IPS-11a (cell line): ENCODE data around the gene CCL25.
"Not testable (repeated sequence)": the region's sequence is repeated elsewhere in the genome, so short reads cannot be mapped to it uniquely, and the experiment has no call there.

ENCODE experiments used
- H3K4me3 ChIP-seq: one replicate; pipeline ENCODE4 v1.5.1; 2013; ENCODE audit warnings: low read depth, low read length, control low read depth

Gene CCL25

DNA sequence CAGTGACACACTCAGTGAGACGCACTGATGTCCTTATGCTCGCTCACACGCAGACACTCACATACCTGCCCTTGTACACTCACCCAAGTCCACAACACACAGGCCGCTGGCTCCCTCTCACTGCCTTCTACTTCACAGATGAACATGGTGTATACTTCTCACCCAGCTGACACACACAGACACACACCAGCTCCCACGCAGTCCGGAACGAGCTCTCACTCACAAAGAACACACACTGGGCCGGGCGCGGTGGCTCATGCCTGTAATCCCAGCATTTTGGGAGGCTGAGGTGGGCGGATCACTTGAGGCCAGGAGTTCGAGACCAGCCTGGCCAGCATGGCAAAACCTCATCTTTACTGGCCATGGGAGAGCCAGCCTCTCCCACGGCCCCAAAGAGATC, 31.6 kb downstream of the CCL25 start:
- H3K4me3 ChIP-seq: no peak overlapping the region

DNA sequence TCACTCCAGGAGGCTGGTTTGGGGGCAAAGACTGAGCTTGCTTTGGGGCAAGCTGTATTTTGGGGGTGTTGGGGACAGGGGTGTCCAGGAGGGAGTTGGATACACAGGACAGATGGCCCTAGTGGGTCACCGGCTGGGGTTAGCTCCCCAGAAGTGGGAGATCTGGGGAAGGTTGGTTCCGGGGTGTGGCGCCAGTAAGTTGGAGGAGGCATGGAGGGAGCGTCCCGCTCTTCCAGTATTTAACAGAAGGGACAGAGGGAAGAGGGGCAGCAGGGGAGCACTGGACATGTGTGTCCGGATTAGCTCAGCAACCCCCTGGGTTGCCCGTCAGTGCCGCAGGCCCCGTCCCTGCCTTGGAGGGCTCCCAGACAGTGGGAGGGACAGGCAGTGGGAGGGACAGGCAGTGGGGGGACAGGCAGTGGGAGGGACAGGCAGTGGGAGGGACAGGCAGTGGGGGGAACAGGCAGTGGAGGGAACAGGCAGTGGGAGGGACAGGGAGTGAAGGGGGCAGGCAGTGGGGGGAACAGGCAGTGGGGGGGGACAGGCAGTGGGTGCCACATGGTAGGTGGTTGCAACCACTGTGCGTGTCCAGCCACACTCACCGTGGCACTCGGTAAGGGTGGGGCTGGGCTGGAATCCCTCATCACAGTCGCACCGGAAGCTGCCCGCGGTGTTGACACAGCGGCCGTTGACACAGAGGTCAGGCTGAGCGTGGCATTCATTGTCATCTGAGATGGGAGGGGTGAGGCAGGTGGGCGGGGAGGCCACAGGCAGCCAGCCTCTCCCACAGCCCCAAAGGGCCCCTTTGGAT, 33.2 kb downstream of the CCL25 start:
- H3K4me3 ChIP-seq: no peak overlapping the region

DNA sequence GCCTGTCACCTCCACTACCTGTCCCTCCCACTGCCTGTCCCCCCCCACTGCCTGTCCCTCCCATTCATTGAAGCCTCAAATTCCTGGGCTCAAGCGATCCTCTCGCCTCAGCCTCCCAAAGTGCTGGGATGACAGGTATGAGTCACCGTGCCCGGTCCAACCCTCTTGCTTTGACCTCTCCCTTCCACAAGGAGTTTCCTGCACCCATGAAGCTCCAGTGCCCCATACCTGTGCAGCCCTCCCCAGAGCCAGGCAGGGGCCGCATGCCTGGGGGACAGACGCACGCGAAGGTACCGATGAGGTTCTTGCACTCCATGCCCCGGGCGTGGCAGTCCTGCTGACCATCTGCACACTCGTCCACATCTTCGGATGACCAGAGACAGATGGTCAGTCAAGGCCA, 34.3 kb downstream of the CCL25 start:
- H3K4me3 ChIP-seq: no peak overlapping the region

DNA sequence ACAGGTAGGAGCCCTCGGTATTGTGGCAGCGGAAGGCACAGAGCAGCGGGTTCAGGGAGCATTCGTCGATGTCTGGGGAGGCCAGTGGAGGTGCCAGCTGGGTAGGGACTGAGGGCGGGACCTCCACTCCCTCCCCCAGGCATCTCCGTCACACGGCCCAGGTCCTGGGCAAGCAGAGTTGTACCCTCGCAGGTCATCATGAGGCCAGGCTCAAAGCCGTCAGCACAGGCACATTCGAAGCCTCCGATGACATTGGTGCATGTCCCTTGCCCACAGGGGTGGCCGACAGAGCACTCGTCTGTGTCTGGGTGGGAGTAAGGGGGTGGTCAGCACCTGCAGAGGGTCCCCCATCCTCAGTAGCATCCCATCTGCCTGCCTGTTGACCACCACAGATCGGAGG, 35.3 kb downstream of the CCL25 start:
- no peak overlapping the region for H3K4me3 ChIP-seq

DNA sequence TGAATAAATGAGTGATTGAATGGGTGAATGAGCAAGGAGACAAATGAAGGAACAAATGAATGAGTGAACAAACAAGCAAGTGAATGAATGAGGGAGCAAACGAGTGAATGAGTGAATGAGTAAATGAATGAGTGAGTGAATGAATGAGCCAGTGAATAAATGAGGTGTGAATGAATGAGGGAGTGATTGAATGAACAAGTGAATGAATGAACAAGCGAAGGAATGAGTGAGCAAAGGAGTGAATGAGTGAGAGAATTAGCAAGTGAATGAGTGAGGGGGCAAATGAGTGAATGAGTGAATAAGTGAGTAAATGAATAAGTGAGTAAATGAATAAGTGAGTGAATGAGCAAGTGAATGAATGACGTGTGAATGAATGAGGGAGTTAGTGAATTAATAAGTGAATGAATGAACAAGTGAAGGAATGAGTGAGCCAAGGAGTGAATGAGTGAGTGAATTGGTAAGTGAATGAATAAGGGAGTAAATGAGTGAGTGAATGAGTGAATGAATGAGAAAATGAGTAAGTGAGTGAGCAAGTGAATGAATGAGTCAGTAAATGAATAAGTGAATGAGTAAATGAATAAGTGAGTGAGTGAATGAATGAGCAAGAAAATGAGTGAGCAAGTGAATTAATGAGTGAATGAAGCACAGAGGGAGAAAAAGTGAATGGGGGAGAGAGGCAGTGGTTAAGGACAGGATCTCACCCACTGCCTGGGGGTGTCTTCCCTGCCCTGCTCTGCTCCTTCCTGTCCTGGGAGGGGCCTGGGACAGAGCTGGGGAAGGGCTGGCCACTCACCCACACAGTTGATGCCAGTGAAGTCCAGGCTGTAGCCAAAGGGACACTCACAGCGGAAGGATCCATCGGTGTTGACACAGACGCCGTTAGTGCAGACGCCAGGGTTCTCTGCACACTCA, 36.4 kb downstream of the CCL25 start:
- H3K4me3 ChIP-seq: no peak overlapping the region

DNA sequence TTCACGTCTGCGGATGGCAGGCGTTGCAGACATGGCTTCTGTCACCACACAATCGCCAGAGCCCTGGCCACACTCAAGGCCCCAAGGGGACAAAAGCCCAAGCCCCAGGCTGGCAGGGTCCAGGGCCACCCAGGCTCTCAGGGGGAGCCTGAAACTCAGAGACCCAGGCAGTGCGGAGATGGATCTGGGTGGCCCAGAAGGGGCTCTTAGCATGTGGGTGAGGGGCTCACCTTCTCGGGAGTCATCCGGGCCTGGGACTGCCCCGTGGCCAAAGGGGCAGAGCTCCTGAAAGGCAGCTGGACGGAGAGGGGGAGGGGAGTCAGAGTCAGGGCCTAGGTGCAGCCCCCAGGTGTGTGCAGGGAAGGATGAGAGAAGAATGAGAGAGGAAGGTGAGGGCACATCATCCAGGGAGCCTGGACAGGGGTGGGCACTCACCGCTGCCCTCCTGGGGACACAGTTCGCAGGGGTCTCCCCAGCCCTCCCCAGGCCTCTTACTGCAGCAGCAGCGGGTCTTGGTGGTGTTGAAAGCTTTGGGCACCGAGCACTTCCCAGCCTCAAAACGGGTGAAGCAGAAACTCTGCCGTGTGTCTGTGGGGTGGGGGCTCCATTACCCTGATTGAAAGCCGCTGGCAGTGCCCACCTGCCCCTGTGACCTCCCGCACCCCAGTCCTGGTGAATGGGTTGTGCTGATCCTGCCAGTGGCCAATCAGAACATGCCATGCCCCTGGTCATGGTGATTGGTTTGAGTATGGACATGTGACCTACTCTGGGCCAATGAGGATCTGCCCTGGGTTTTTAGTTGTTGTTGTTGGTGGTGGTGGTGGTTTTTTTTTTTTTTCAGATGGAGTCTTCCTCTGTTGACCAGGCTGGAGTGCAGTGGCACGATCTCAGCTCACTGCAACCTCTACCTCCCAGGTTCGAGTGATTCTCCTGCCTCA, 37.4 kb downstream of the CCL25 start:
- H3K4me3 ChIP-seq: no peak overlapping the region

DNA sequence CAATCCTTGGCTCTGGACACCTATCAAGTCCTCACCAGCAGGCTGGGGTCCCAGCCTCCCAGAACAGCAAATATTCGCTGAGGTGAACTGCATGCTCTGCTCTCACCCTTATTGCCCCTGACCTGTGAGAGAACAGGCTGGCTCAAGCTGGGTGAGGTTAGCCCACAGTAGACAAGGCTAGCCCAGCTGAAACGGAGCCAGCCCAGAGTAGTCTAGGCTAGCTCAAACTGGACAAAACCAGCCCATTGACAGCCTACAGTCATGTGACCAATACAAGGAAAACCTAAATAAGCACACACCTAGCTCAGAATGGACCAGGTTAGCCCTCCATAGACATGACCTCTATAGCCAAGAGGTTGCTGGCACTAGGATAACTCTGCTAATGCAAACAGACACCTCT, 38.4 kb downstream of the CCL25 start:
- H3K4me3 ChIP-seq: no peak overlapping the region

DNA sequence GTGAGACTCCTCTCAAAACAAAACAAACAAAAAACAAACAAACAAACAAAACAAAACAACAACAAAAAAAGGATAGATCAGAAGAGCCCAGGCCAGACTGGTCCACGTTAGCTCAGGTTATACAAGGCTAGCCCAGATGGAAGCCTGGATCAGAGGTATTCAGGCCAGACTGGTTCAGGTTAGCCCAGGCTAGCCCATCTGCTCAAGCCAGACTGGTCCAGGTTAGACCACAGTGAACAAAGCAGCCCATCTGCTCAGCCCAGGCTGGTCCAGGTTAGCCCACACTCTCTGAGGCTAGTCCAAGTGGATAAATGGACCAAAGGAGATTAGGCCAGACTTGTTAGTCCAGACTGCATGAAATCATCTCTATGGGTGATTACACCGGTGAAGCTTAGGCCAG, 41.2 kb downstream of the CCL25 start:
- no peak overlapping the region for H3K4me3 ChIP-seq

DNA sequence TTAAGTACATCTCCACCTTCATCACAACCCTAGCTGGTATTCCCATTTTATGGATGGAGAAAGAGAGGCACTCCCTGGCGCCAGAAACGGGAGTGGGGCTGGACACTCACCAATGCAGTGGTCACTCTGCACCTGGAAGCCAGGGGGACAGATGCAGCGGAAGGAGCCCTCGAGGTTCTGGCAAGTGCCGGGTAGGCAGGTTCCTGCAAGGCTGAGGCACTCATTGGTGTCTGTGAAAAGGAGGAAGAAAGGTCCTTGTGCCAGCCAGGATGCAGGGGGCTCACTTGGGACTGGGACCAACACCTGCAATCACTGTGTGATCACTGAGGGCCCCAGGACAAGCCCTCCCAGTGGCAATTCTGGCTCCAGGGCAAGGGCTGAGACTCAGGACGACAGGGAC, 41.8 kb downstream of the CCL25 start:
- no peak overlapping the region for H3K4me3 ChIP-seq

DNA sequence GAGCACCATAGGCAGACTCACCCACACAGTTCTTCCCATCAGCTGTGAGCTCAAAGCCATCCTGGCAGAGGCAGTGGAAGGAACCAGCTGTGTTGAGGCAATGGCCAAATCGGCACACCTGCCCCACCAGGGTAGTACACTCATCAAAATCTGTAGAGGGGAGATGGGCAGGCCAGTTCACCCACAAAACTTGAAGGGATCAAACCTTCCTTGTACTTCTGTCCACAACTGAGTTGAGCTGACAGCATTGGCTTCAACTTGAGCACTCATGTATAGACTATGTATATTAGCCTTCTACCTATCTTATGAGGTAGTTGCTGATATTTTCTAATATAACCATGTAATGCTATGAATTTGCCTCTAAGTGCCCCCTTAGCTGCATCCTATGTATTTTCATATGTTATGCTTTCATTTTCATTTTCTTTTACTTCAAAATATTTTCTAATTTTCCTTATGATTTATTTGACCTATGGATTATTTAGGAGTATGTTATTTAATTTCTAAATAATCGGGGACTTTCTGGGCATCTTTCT, 42.9 kb downstream of the CCL25 start:
- no peak overlapping the region for H3K4me3 ChIP-seq

DNA sequence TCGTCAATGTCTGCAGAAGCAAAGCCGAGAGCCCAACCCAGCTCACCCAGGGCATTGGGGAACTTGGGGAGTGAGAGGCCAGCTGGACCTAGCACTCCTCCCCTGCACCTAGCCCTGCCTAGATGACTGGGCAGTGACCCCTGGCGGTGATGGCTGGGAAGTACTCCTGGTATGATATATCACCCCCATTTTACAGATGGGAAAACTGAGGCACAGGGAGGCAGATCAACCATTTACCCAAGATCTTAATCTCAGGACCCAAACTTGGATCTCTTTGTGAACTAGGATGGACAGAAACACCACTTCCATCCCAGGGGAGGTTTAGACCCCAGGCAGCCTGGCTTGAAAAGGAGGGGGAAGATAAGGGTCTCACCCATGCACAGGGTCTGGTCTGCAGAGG, 43.5 kb downstream of the CCL25 start:
- H3K4me3 ChIP-seq: no peak overlapping the region

DNA sequence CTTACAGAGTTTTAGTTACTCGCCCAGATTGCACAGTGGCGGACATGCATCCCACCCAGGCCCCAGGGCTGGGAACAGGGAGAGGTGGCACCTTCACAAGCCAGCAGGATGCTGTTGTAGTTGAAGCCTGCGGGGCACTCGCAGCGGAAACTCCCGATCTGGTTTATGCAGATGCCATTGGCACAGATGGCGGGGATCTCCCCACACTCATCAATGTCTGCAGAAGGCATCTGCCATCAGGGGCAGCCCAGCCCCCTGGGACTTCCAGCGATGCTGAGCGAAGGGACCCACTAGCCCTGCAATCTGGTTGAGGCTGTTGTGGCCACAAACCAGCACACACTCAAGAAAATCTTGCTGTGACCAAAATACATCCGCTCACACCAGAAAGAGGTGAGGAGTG, 44.6 kb downstream of the CCL25 start:
- no peak overlapping the region for H3K4me3 ChIP-seq

DNA sequence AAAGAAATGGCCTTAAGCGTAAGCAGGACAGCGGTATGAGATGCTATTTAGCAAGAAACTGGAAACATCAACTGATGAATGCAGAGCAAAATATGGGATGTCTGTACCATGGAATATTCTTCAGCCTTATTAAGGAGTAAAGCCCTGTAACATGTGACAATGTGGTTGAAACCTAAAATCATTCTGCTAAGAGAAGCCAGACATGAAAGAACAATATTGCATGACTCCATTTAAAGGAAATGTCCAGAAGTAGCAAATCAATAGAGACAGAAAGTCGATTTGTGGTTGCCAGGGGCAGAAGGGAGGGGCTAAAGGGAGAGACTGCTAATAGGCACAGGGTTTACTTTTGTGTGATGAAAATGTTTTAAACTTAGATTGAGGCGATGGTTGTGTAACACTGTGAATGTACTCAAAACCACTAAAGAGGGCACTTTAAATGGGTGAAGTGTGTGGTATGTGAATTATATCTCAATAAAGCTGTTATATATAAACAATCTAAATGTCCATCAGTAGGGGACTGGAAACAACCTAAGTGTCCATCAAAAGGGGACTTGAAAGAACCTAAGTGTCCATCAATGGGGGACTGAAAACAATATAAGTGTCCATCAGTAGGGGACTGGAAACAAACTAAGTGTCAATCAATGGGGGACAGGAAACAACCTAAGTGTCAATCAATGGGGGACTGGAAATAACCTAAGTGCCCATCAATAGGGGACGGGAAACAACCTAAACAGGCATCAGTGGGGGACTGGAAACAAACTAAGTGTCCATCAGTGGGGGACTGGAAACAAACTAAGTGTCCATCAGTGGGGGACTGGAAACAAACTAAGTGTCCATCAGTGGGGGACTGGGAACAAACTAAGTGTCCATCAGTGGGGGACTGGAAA, 45.4 kb downstream of the CCL25 start:
- H3K4me3 ChIP-seq: no peak overlapping the region

DNA sequence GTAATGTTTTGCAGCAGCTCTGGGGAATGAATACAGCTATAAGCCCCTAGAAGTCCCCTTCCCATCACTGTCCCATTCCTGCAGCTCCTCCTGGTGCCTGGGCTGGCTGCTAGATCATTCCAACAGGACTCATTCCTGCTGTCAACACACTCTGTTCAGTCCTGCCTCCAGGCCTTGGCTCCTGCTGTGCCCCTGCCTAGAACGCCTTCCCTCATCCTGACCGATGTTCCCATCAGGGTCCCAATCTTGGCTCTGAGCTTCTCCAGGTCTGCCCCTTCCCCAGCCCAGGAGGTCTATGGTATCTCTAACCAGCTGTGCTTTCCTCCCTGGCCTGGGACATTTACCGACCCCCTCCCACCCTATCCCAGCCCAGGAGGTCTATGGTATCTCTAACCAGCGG, 48.8 kb downstream of the CCL25 start:
- H3K4me3 ChIP-seq: no peak overlapping the region

DNA sequence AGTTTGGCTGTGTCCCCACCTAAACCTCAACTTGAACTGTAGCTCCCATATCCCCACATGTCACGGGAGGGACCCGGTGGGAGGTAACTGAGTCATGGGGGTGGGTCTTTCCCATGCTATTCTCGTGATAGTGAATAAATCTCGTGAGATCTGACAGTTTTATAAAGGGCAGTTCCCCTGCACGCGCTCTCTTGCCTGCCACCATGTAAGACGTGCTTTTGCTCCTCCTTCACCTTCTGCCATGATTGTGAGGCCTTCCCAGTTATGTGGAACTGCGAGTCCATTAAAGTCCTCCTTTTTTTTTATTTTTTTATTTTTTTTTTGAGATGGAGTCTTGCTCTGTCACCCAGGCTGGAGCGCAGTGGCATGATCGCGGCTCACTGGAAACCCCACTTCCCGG, 49.4 kb downstream of the CCL25 start:
- not testable (repeated sequence) for H3K4me3 ChIP-seq

DNA sequence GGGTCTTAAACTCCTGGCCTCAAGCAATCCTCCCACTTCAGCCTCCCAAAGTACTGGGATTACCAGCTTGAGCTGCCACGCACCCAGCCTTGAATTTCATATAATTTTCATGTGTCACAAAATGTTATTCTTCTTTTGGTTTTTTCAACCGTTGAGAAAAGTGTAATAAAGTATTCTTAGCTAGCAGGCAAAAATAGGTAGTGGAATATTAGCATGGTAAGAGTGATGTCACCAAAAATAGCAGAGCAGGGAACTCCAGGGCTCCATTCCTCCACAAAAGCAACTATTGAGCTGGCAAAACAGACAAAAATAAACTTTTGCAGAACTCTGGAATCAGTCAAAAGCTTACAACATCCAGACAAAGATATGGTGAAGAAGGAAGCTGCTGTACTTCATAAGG, 52.9 kb downstream of the CCL25 start:
- H3K4me3 ChIP-seq: no peak overlapping the region

DNA sequence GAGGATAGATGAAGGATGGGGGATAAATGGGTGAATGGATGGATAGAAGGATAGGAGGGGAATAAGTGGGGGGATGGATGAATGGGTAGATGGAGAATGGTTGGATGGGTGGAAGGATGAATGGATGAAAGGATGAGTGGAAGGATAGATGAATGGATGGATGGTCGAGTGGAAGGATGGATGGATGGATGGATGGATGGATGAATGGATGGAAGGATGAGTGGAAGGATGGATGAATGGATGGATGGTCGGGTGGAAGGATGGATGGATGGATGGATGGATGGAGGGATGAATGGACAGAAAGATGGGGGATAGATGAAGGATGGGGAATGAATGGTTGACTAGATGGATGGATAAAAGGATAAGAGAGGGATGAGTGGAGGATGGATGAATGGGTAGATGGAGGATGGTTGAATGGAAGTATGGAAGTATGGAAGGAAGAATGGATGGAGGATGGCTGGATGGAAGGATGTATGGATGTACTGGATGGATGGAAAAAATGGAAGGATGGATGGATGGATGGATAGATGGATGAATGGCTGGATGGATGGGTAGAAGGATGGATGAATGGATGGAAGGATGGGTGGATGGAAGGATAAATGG, 54.8 kb downstream of the CCL25 start:
- no peak overlapping the region for H3K4me3 ChIP-seq

DNA sequence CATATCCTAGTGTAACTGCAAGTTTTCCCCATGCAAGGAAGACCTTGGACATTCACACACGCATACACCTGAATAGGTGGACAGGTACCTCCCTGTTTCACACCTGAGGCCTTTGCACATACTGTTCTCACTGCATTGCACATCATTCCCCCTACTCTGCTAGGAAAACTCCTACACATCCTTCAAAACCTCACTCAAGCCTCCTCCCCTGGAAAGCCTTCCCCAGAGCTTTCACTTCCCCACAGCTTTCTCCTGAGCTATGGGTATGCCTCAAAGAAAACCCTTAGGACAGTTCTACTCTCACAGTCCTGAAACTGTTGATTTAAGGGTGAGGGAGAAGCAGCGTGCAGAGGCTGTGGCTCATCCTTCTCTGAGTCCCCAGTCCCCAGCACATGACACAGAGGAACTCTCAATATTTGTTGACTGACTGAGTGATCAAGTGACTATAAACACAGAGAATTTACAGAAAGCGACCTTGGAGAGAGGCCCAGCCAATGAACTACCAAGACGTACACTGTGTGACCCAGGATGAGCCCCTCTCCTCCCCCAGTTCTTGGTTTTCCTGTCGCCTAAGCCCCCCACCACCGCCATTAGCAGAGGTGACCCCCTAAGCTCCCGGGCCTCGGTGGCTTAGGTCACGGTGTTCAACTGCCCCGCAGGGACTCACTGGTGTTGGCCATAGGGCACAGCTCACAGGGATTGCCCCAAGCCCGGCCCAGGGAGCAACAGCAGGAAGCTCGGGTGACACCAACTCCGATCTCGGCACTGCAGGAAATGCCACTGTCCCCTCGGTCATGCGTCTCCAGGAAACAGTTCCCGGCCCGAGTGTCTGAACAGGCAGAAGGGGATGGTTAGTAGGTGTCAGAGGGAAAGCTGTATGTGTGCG, 56.2 kb downstream of the CCL25 start:
- H3K4me3 ChIP-seq: no peak overlapping the region
